GM10266 (cell line): Measurements from ENCODE around the gene GAS6.

Experiments
- DNase-seq: peaks from one replicate; pipeline ENCODE4 v3.0.0; 2012; ENCODE audit errors: extremely low spot score
- TF ChIP-seq, protein P1 (sequence below): IDR thresholded peaks from 2 replicates; pipeline ENCODE4 v1.5.1; 2012; ENCODE audit warnings: mild to moderate bottlenecking, low read depth; ENCODE audit not compliant: control insufficient read depth, insufficient read depth; ENCODE audit errors: missing control alignments

The GAS6 gene

DNA sequence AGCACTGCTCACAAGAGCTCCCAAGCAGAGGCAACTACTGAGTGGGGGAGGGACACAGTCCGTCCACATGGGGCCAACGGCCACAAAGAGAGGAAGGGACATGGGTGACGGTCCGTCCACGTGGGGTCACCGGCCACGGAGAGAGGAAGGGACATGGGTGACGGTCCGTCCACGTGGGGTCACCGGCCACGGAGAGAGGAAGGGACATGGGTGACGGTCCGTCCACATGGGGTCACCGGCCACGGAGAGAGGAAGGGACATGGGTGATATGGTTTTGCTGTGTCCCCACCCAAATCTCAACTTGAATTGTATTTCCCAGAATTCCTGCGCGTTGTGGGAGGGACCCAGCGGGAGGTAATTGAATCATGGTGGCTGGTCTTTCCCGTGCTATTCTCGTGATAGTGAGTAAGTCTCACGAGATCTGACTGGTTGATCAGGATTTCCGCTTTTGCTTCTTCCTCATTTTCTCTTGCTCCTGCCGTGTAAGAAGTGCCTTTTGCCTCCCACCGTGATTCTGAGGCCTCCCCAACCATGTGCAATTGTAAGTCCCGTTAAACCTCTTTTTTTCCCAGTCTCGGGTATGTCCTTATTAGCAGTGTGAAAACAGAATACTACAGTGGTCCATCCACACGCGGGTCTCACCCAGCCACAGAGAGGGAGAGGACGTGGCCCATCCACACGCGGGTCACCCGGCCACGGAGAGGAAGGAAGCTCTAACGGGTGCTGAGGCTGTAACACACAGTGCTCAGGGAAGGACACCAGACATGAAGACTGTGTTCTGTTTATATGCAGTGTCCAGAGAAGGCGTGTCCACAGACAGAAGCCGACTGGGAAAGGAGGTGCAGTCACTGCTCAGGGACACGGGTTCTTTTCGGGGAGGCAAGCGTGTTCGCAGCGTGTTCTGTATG is 48.5 kb downstream of the GAS6 start:
- no peak for DNase-seq
- TF ChIP-seq, protein P1, sequence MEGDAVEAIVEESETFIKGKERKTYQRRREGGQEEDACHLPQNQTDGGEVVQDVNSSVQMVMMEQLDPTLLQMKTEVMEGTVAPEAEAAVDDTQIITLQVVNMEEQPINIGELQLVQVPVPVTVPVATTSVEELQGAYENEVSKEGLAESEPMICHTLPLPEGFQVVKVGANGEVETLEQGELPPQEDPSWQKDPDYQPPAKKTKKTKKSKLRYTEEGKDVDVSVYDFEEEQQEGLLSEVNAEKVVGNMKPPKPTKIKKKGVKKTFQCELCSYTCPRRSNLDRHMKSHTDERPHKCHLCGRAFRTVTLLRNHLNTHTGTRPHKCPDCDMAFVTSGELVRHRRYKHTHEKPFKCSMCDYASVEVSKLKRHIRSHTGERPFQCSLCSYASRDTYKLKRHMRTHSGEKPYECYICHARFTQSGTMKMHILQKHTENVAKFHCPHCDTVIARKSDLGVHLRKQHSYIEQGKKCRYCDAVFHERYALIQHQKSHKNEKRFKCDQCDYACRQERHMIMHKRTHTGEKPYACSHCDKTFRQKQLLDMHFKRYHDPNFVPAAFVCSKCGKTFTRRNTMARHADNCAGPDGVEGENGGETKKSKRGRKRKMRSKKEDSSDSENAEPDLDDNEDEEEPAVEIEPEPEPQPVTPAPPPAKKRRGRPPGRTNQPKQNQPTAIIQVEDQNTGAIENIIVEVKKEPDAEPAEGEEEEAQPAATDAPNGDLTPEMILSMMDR = no peak

DNA sequence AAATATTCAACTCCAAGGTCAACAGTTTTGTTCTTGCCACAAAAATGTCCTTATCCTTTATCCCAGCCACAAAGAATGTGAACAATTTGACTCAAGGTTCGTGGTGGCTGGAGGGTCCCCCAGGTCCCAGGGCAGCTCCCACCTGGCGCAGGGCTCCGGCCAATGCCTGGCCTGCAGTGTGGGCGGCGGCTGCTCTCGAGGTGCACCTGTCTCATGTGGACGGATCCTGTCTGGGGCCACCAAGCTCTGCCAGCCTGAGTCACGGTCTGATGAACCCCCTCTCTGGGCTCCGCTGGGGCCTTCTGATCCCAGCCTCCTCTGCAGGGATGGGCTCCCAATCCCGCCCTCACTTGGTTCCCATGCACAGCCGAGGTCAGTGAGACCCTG is 49.4 kb downstream of the GAS6 start:
- TF ChIP-seq, protein P1 = no peak
- no peak for DNase-seq

DNA sequence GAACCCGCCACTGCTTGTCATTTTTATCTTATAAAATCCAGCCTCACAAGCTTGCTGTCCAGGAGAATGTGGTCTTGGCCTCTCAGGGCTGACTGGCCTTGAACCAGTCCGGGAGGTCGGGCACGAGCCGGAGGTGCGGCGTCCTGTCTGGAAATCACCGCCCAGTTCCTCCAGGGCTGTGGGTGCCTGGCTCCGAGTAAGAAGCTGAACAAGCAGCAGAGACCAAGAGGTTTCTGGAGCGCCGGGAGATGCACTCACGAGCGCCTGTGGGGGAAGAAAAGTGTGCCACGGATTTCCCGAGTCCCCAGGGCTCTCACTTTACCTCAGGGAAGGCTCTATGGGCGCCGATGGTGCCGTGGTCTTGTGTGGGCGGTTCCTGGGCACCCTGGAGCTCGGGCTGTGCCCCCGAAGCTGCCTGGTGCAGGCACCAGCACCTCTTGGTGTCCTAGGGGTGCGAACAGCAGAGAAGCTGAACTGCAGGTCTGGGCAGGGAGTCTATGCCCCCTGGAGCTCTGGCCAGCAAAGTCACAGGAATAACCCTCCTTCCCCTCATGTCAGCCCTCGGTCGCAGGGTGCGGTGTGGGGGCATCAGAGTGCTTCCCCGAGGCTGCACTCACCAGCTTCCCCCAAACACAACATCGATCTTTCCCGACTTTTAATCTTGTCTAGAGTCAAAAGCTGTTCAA is 50.0 kb downstream of the GAS6 start:
- TF ChIP-seq, protein P1 = no peak
- DNase-seq = no peak

DNA sequence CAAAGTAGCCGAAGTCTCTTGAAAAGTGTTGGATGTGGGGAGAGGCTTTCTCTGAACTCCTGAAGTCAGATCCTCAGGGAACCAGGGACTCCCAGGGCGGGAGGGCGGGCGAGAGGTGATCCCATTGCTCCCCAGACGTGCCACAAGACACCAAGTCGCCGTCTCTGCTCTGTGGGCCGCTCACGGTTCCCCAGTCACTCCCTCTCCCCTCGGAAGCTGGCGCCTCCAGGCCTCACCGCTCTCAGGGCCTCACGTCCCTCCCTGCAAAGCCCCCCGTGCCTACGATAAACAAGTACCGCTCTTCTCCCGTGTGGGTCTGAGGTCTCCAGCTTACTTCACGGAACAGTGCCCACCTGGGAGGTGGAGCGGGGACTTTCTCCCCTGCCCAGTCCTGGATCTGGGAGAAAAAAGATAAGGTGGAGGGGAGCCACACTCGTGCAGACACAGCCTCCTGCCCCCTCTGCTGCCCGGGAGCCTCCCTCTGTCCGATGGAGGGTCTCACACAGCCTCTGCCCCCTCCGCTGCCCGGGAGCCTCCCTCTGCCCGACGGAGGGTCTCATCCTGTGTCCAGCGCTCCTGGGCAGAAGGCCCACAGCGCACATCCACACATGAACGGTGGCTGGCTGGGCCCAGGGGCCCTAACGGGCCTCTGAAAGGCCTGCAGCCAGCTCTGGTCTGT is 50.7 kb downstream of the GAS6 start:
- DNase-seq = no peak
- TF ChIP-seq, protein P1 = no peak

DNA sequence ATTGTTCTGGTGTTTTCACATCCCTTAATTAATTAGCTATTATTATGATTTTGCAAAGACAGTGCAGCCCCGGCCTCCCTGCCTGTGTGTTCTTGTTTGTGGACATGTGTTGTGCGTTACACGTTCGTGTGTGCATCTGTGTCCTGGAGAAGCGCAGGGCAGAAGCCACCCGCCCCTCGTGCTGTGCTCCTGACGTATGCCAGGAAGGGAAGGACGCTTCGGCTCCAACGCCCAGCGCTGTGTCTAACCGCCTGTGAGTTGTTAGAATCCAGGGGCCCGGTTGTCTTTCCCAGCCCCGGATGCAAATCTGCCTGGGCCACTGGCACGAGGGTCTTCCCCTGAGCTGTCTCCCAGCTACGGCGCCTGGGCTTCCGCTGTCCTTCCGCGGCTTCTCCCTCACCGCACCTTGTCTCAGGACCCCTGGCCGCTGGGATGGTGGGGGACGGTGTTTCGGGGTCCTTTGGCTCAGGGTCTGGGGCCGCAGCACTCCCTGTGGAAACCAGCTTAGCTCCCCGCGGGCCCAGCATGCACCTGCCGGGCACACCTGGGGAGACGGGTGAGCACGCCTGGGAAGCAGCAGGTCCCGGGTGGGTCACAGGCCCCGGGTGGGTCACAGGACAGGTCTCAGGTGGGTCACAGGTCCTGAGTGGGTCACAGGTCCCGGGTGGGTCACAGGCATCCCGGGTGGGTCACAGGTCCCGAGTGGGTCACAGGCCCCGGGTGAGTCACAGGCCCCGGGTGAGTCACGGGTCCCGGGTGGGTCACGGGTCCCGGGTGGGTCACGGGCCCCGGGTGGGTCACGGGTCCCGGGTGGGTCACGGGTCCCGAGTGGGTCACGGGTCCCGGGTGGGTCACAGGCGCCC is 51.5 kb downstream of the GAS6 start:
- TF ChIP-seq, protein P1 = no peak
- no peak for DNase-seq

DNA sequence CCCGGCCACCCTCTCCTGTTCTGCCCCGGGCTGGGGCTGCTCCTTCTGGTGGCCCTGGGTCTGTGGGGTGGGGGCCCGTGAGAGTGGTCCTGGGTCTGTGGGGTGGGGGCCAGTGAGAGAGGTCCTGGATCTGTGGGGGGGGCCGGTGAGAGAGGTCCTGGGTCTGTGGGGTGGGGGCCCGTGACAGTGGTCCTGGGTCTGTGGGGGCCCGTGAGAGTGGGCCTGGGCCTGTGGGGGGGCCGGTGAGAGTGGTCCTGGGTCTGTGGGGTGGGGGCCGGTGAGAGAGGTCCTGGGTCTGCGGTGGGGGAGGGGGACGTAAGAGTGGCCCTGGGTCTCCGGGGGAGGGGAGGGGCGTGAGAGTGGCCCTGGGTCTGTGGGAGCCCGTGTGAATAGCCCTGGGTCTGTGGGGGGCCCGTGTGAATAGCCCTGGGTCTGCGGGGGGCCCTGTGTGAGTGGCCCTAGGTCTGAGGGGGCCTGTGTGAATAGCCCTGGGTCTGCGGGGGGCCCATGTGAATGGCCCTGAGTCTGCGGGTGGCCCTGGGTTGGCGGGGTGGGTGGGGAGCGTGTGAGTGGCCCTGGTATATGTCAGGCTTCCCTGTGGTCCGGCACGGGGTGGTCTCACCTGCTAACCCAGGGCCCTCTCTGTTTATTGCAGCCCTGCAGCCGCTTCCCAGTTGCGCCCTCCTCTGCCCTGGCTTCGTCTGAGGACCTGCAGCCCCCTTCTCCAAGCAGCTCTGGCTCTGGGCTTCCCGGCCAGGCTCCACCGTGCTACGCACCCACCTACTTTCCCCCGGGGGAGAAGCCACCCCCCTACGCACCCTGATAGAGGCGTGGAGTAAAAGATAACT is 52.6 kb downstream of the GAS6 start:
- TF ChIP-seq, protein P1 = no peak
- no peak for DNase-seq
